ENCODE data around the gene MYPN.
"Not testable (repeated sequence)": the region's sequence is repeated elsewhere in the genome, so short reads cannot be mapped to it uniquely, and the experiment has no call there.

The MYPN gene

GRCh38 chr10:68156373-68157185, 47.3 kb downstream of the MYPN start:
- intact Hi-C loops (cut with DNase I) = loop anchor here (5.0 to 10.0 kb wide), 2 partner anchors 82 to 299 kb away; partner anchors contain the start of gene HERC4
- DNase-seq = peak in 37 of 42 donors; percentile 31 to 91 (median 68)

GRCh38 chr10:68157522-68157921, 48.2 kb downstream of the MYPN start:
- intact Hi-C loops (cut with DNase I) = loop anchor here (5.0 to 10.0 kb wide), 2 partner anchors 83 to 300 kb away; partner anchors contain the start of gene HERC4

GRCh38 chr10:68158031-68158430, 48.7 kb downstream of the MYPN start:
- intact Hi-C loops (cut with DNase I) = loop anchor here (5.0 to 10.0 kb wide), 2 partner anchors 83 to 301 kb away; partner anchors contain the start of gene HERC4

More at GRCh38 chr10:68157522-68157921, 48.2 kb downstream of the MYPN start:
- not testable (repeated sequence) for DNase-seq

GRCh38 chr10:68163735-68164134, 54.4 kb downstream of the MYPN start:
- intact Hi-C loops (cut with DNase I) = no loop called here

More at GRCh38 chr10:68158031-68158430, 48.7 kb downstream of the MYPN start:
- no peak for DNase-seq

GRCh38 chr10:68165643-68166042, 56.4 kb downstream of the MYPN start:
- DNase-seq = no peak
- intact Hi-C loops (cut with DNase I) = no loop called here

More at GRCh38 chr10:68163735-68164134, 54.4 kb downstream of the MYPN start:
- no peak for DNase-seq

- DNase-seq = no peak
- intact Hi-C loops (cut with DNase I) = no loop called here
These were observed 57.7 kb downstream of the MYPN start for GRCh38 chr10:68166871-68167585.

GRCh38 chr10:68167586-68168189, 58.4 kb downstream of the MYPN start:
- intact Hi-C loops (cut with DNase I) = no loop called here
- DNase-seq = no peak

GRCh38 chr10:68171539-68172080, 62.3 kb downstream of the MYPN start:
- DNase-seq = no peak
- intact Hi-C loops (cut with DNase I) = no loop called here

GRCh38 chr10:68172324-68172723, 63.0 kb downstream of the MYPN start:
- DNase-seq = no peak
- intact Hi-C loops (cut with DNase I) = no loop called here

- intact Hi-C loops (cut with DNase I) = no loop called here
- DNase-seq = no peak
These were observed 66.7 kb downstream of the MYPN start for GRCh38 chr10:68175949-68176348.

GRCh38 chr10:68176797-68177196, 67.5 kb downstream of the MYPN start:
- intact Hi-C loops (cut with DNase I) = no loop called here
- DNase-seq = no peak

- DNase-seq = no peak
- intact Hi-C loops (cut with DNase I) = no loop called here
These were observed 69.3 kb downstream of the MYPN start for GRCh38 chr10:68178592-68178991.

GRCh38 chr10:68179016-68179415, 69.7 kb downstream of the MYPN start:
- DNase-seq = no peak
- intact Hi-C loops (cut with DNase I) = no loop called here

- DNase-seq = no peak
- intact Hi-C loops (cut with DNase I) = no loop called here
These were observed 71.2 kb downstream of the MYPN start for GRCh38 chr10:68180490-68180889.

- intact Hi-C loops (cut with DNase I) = no loop called here
- no peak for DNase-seq
These were observed 75.3 kb downstream of the MYPN start for GRCh38 chr10:68184546-68184945.

- intact Hi-C loops (cut with DNase I) = no loop called here
These were observed 75.8 kb downstream of the MYPN start for GRCh38 chr10:68185085-68185484.

GRCh38 chr10:68188835-68189234, 79.5 kb downstream of the MYPN start:
- no peak for DNase-seq
- intact Hi-C loops (cut with DNase I) = no loop called here

More at GRCh38 chr10:68185085-68185484, 75.8 kb downstream of the MYPN start:
- no peak for DNase-seq

GRCh38 chr10:68192113-68192512, 82.8 kb downstream of the MYPN start:
- intact Hi-C loops (cut with DNase I) = no loop called here
- no peak for DNase-seq

GRCh38 chr10:68194290-68194689, 85.0 kb downstream of the MYPN start:
- intact Hi-C loops (cut with DNase I) = no loop called here
- no peak for DNase-seq

All from head of caudate nucleus (tissue), 42 donors.